Osteoblast (primary cell): ENCODE results near the gene ZSWIM1. TPM values are rescaled to one million over a fixed set of nuclear protein-coding genes. Genes with fewer than 3 reads are reported as not detected.

Experiments
- DNase-seq: peaks from one replicate; pipeline ENCODE4 v3.0.0; 2011; ENCODE audit warnings: low spot score, mixed read lengths; ENCODE audit not compliant: insufficient read length; ENCODE audit errors: missing footprints
- H2AFZ ChIP-seq: 2 replicates; pipeline ENCODE4 v1.6.0; 2011; ENCODE audit warnings: mild to moderate bottlenecking, low read length
- H3K27ac ChIP-seq: 2 replicates; pipeline ENCODE4 v1.5.1; 2011; ENCODE audit warnings: mild to moderate bottlenecking, low read depth, low read length, moderate library complexity
- H3K27me3 ChIP-seq: 2 replicates; pipeline ENCODE4 v1.6.0; 2012; ENCODE audit warnings: mild to moderate bottlenecking, control low read depth, inconsistent platforms, low read length, moderate library complexity; ENCODE audit not compliant: insufficient read depth
- H3K36me3 ChIP-seq: 2 replicates; pipeline ENCODE4 v1.5.1; 2011; ENCODE audit warnings: mild to moderate bottlenecking, low read length, control low read depth, moderate library complexity; ENCODE audit not compliant: insufficient read depth
- H3K4me1 ChIP-seq: 2 replicates; pipeline ENCODE4 v1.5.1; 2011; ENCODE audit warnings: mild to moderate bottlenecking, low read length, control low read depth, moderate library complexity; ENCODE audit not compliant: insufficient read depth
- H3K4me2 ChIP-seq: 2 replicates; pipeline ENCODE4 v1.6.0; 2011; ENCODE audit warnings: mild to moderate bottlenecking, low read length; ENCODE audit not compliant: insufficient read depth
- H3K4me3 ChIP-seq: fragments of 200-600 bp; sonication (generic); 3 replicates; pipeline ENCODE4 v1.5.1; 2012; ENCODE audit warnings: mild to moderate bottlenecking, low read length, inconsistent platforms; ENCODE audit not compliant: insufficient read depth
- H3K79me2 ChIP-seq: 2 replicates; pipeline ENCODE4 v1.6.0; 2012; ENCODE audit warnings: mild to moderate bottlenecking, low read length, control low read depth, inconsistent platforms; ENCODE audit not compliant: insufficient read depth
- H3K9me3 ChIP-seq: 2 replicates; pipeline ENCODE4 v1.5.1; 2011; ENCODE audit warnings: low read depth, low read length, control low read depth
- H4K20me1 ChIP-seq: 2 replicates; pipeline ENCODE4 v1.6.0; 2012; ENCODE audit warnings: mild to moderate bottlenecking, low read length, control low read depth; ENCODE audit not compliant: insufficient read depth
- total RNA-seq: library from RNA; depleted of rRNA; stranded (reverse); fragments of >200 nt; gene quantifications from 2 replicates; pipeline ENCODE4 v1.2.3, GENCODE V29; 2012
- TF ChIP-seq, protein P1 (sequence below): IDR thresholded peaks from 2 replicates; pipeline ENCODE4 v1.5.1; 2011; ENCODE audit warnings: mild to moderate bottlenecking, low read depth, low read length, moderate library complexity; ENCODE audit errors: extremely low read depth

Gene ZSWIM1
- total RNA-seq, 1 donor: 7.6 TPM

GRCh38 chr20:45836841-45837240 lies 44.2 kb upstream of the ZSWIM1 start:
- Histone ChIP-seq H3K36me3 (peaks cover 25% of the 10 kb centered on the region), H2AFZ (no peak overlapping the region), H4K20me1 (peaks cover 13% of the 10 kb centered on the region), H3K4me2 (peak overlapping the region; percentile 32), H3K4me3 (no peak overlapping the region), H3K79me2 (peaks cover 21% of the 10 kb centered on the region), H3K9me3 (no peaks in the 10 kb centered on the region), H3K27ac (no peak overlapping the region), H3K27me3 (no peaks in the 10 kb centered on the region), H3K4me1 (peaks cover 33% of the 10 kb centered on the region)
- DNase-seq: no peak
- TF ChIP-seq, protein P1, sequence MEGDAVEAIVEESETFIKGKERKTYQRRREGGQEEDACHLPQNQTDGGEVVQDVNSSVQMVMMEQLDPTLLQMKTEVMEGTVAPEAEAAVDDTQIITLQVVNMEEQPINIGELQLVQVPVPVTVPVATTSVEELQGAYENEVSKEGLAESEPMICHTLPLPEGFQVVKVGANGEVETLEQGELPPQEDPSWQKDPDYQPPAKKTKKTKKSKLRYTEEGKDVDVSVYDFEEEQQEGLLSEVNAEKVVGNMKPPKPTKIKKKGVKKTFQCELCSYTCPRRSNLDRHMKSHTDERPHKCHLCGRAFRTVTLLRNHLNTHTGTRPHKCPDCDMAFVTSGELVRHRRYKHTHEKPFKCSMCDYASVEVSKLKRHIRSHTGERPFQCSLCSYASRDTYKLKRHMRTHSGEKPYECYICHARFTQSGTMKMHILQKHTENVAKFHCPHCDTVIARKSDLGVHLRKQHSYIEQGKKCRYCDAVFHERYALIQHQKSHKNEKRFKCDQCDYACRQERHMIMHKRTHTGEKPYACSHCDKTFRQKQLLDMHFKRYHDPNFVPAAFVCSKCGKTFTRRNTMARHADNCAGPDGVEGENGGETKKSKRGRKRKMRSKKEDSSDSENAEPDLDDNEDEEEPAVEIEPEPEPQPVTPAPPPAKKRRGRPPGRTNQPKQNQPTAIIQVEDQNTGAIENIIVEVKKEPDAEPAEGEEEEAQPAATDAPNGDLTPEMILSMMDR: no peak

- TF ChIP-seq, protein P1: no peak
- peaks cover 3% of the 10 kb centered on the region for H3K79me2 ChIP-seq
These were observed 40.3 kb upstream of the ZSWIM1 start for GRCh38 chr20:45840700-45841198.

DNA sequence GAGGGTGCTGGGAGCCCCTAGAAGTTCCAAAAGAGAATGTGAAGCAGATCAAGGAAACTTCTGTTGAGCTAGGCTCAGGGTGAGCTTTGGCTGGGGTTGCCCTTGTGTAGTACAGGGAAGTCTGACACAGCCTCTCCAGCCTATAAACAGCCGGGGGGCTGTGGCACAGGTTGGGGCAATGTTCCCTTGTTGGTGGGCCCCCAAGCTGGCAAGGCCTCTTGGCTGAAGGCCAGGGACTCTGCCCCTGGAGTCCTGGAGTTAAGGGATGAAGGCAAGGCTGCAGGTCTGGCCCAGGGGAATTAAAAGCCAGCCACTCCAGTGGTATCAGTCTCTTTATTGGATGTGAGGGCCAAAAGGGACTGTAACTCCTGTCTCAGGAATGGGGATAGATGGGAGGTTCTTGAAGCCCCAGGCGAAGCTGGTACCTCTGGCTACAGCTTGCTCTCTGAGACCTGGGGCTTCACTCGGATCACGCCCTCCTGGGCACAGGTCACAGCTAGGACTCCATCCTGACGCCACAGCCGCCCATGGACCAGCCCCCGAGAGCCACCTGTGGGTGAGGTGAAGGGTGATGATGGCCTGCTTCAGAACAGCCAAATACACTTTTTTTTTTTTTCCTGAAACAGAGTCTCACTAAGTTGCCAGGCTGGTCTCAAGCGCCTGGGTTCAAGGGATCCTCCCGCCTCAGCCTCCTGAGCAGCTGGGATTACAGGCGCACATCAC lies 39.5 kb upstream of the ZSWIM1 start:
- H3K79me2 ChIP-seq: peaks cover 2% of the 10 kb centered on the region
- peaks cover 14% of the 10 kb centered on the region for H4K20me1 ChIP-seq
- no peak overlapping the region for H3K4me2 ChIP-seq
- H3K9me3 ChIP-seq: no peaks in the 10 kb centered on the region
- H3K27me3 ChIP-seq: no peaks in the 10 kb centered on the region
- H3K4me3 ChIP-seq: no peak overlapping the region
- H3K4me1 ChIP-seq: peaks cover 15% of the 10 kb centered on the region
- H3K36me3 ChIP-seq: peaks cover 60% of the 10 kb centered on the region
- DNase-seq: no peak
- H3K27ac ChIP-seq: no peak overlapping the region
- TF ChIP-seq, protein P1: no peak
- no peak overlapping the region for H2AFZ ChIP-seq

More at GRCh38 chr20:45840700-45841198, 40.3 kb upstream of the ZSWIM1 start:
- H3K36me3 ChIP-seq: peaks cover 55% of the 10 kb centered on the region
- no peak overlapping the region for H3K4me3 ChIP-seq
- no peak overlapping the region for H2AFZ ChIP-seq
- H3K9me3 ChIP-seq: no peaks in the 10 kb centered on the region
- H3K4me2 ChIP-seq: no peak overlapping the region
- no peak for DNase-seq
- H3K27ac ChIP-seq: no peak overlapping the region
- H4K20me1 ChIP-seq: peaks cover 15% of the 10 kb centered on the region
- no peaks in the 10 kb centered on the region for H3K27me3 ChIP-seq
- H3K4me1 ChIP-seq: peaks cover 19% of the 10 kb centered on the region

DNA sequence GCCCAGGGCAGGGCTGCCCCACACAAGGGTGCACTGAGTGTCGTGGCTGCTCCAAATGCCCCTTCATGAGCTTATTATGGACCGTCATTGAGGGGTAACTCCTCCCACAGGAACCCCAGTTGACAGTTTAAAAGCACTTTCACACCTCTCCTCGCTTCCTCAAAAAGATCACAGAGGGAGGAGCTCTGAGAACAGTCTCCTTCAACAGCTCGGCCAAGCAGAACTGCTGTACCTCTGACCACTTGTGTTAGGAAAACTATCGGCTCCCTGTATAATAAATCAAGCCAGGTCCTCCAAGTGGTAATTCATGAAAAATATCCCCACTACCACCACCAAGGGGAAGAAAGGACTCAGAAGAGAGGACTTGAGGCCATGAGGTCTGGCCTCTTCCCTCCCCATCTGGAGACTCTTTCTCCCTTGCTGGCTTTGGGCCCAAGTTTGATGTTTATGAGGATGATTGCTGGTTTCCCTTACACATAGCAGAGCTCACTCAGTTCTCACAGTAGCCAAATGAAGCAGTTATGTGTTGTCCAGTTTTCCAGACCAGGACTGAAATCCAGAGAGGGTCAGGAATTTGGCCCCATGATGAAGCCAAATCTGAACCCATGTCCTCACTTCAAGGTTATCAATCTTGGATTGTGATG lies 38.7 kb upstream of the ZSWIM1 start:
- TF ChIP-seq, protein P1: no peak
- Histone ChIP-seq H3K4me3 (no peak overlapping the region), H3K4me1 (peaks cover 11% of the 10 kb centered on the region), H3K36me3 (peaks cover 57% of the 10 kb centered on the region), H2AFZ (no peak overlapping the region), H3K4me2 (no peak overlapping the region), H3K27me3 (no peaks in the 10 kb centered on the region), H4K20me1 (peaks cover 7% of the 10 kb centered on the region), H3K9me3 (no peaks in the 10 kb centered on the region), H3K27ac (peak overlapping the region; percentile 2), H3K79me2 (peaks cover 2% of the 10 kb centered on the region)
- DNase-seq: peak; percentile 73
